OCI-LY1 (cell line): Measurements from ENCODE around the gene TARS1.

Experiments used
- H2AFZ ChIP-seq: fragments of 200-600 bp; sonication (generic), shearing (Covaris generic); 2 replicates; pipeline ENCODE4 v1.6.0; 2014; ENCODE audit warnings: antibody characterized with exemption, mild to moderate bottlenecking, low read length
- H3F3A ChIP-seq: fragments of 200-600 bp; sonication (generic), shearing (Covaris generic); 2 replicates; pipeline ENCODE4 v1.6.0; 2014; ENCODE audit warnings: mild to moderate bottlenecking, antibody characterized with exemption, low read length, moderate library complexity; ENCODE audit not compliant: insufficient read depth
- H3K27ac ChIP-seq: fragments of 200-600 bp; sonication (generic); 2 replicates; pipeline ENCODE4 v1.5.1; 2014; ENCODE audit warnings: low read length, mixed run types, mild to moderate bottlenecking, low read depth; ENCODE audit not compliant: poor library complexity, severe bottlenecking
- H3K27me3 ChIP-seq: fragments of 200-600 bp; sonication (generic); 2 replicates; pipeline ENCODE4 v1.6.0; 2014; ENCODE audit warnings: antibody characterized with exemption, mild to moderate bottlenecking, low read length, moderate library complexity; ENCODE audit not compliant: insufficient read depth
- H3K36me3 ChIP-seq: fragments of 200-600 bp; sonication (generic); 2 replicates; pipeline ENCODE4 v1.6.1; 2014; ENCODE audit warnings: mild to moderate bottlenecking, antibody characterized with exemption, low read length, moderate library complexity, mixed read lengths; ENCODE audit not compliant: insufficient read depth
- H3K4me1 ChIP-seq: fragments of 200-600 bp; sonication (generic); 2 replicates; pipeline ENCODE4 v1.5.1; 2014; ENCODE audit warnings: mild to moderate bottlenecking, low read length, moderate library complexity; ENCODE audit not compliant: insufficient read depth, severe bottlenecking
- H3K4me2 ChIP-seq: fragments of 200-600 bp; sonication (generic), shearing (Covaris generic); 2 replicates; pipeline ENCODE4 v1.6.1; 2014; ENCODE audit warnings: low read length
- H3K4me3 ChIP-seq: fragments of 200-600 bp; sonication (generic); 2 replicates; pipeline ENCODE4 v1.5.1; 2014; ENCODE audit warnings: low read length, low read depth, mild to moderate bottlenecking, mixed read lengths; ENCODE audit not compliant: poor library complexity, severe bottlenecking
- H3K79me2 ChIP-seq: fragments of 200-600 bp; shearing (Covaris generic); 2 replicates; pipeline ENCODE4 v1.6.1; 2016; ENCODE audit warnings: mixed run types, low read length, mixed read lengths; ENCODE audit not compliant: insufficient read depth
- H3K9ac ChIP-seq: fragments of 200-600 bp; sonication (generic), shearing (Covaris generic); 2 replicates; pipeline ENCODE4 v1.6.1; 2014; ENCODE audit warnings: mild to moderate bottlenecking, low read length, mixed read lengths
- H3K9me2 ChIP-seq: fragments of 200-600 bp; sonication (generic), shearing (Covaris generic); 2 replicates; pipeline ENCODE4 v1.6.1; 2014; ENCODE audit warnings: low read depth, mild to moderate bottlenecking, low read length, mixed read lengths
- H3K9me3 ChIP-seq: fragments of 200-600 bp; shearing (Covaris generic); 2 replicates; pipeline ENCODE4 v1.6.1; 2014; ENCODE audit warnings: low read length, mixed read lengths
- H4K20me1 ChIP-seq: fragments of 200-600 bp; sonication (generic), shearing (Covaris generic); 2 replicates; pipeline ENCODE4 v1.6.0; 2016; ENCODE audit warnings: mild to moderate bottlenecking, low read length; ENCODE audit not compliant: insufficient read depth
- EZH2 ChIP-seq: fragments of 200-600 bp; sonication (generic), shearing (Covaris generic); IDR thresholded peaks from 2 replicates; pipeline ENCODE4 v1.8.0; 2017; ENCODE audit warnings: borderline replicate concordance, mixed run types, mild to moderate bottlenecking, antibody characterized with exemption, low read length, moderate library complexity, mixed read lengths
- TF ChIP-seq, protein P1 (sequence below): fragments of 200-600 bp; sonication (generic), shearing (Covaris generic); IDR thresholded peaks from 2 replicates; pipeline ENCODE4 v1.5.1; 2017; ENCODE audit warnings: mild to moderate bottlenecking, antibody characterized with exemption, low read length, moderate library complexity, mixed read lengths

The TARS1 gene

DNA sequence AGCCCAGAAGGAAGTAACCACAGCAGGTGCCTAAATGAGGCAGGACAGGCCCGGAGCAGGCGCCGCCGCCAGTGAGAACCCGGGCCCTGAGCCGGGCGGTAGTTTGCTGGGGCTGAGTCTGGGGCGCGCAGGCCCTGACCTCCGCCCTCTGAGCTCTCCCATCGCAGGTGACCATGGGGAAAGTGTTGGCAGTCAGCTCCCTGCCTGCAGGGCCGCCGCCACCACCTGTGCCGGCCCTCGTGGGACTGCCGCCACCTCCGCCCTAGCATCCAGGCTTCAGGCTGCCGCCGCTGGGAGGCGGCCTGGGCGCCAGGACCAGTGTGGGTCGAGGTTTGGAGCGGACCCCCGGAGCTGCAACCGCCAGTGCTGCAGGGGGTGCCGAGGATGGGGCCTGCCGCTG is 61.1 kb downstream of the TARS1 start:
- Histone ChIP-seq H3K79me2 (no peaks in the 10 kb centered on the region), H3K9me3 (no peaks in the 10 kb centered on the region), H3K27me3 (no peaks in the 10 kb centered on the region), H3F3A (no peaks in the 10 kb centered on the region), H2AFZ (no peak overlapping the region), H3K27ac (no peak overlapping the region), H3K9me2 (no peaks in the 10 kb centered on the region), H3K4me3 (no peak overlapping the region), H3K9ac (no peak overlapping the region), H3K36me3 (no peaks in the 10 kb centered on the region), H3K4me2 (no peak overlapping the region), H4K20me1 (no peaks in the 10 kb centered on the region), H3K4me1 (no peaks in the 10 kb centered on the region)
- no peak for TF ChIP-seq EZH2
- TF ChIP-seq, protein P1, sequence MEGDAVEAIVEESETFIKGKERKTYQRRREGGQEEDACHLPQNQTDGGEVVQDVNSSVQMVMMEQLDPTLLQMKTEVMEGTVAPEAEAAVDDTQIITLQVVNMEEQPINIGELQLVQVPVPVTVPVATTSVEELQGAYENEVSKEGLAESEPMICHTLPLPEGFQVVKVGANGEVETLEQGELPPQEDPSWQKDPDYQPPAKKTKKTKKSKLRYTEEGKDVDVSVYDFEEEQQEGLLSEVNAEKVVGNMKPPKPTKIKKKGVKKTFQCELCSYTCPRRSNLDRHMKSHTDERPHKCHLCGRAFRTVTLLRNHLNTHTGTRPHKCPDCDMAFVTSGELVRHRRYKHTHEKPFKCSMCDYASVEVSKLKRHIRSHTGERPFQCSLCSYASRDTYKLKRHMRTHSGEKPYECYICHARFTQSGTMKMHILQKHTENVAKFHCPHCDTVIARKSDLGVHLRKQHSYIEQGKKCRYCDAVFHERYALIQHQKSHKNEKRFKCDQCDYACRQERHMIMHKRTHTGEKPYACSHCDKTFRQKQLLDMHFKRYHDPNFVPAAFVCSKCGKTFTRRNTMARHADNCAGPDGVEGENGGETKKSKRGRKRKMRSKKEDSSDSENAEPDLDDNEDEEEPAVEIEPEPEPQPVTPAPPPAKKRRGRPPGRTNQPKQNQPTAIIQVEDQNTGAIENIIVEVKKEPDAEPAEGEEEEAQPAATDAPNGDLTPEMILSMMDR, result no peak

GRCh38 chr5:33504570-33504969 is 63.8 kb downstream of the TARS1 start:
- no peaks in the 10 kb centered on the region for H3K9me3 ChIP-seq
- no peak for TF ChIP-seq EZH2
- TF ChIP-seq, protein P1, result no peak
- no peak overlapping the region for H3K27ac ChIP-seq
- no peaks in the 10 kb centered on the region for H3K36me3 ChIP-seq
- H3K4me1 ChIP-seq, result no peaks in the 10 kb centered on the region
- H3K4me3 ChIP-seq, result no peak overlapping the region
- H3F3A ChIP-seq, result no peaks in the 10 kb centered on the region
- H3K9ac ChIP-seq, result no peak overlapping the region
- H4K20me1 ChIP-seq, result no peaks in the 10 kb centered on the region
- no peaks in the 10 kb centered on the region for H3K79me2 ChIP-seq
- H2AFZ ChIP-seq, result no peak overlapping the region
- no peaks in the 10 kb centered on the region for H3K9me2 ChIP-seq
- H3K27me3 ChIP-seq, result no peaks in the 10 kb centered on the region
- H3K4me2 ChIP-seq, result no peak overlapping the region

DNA sequence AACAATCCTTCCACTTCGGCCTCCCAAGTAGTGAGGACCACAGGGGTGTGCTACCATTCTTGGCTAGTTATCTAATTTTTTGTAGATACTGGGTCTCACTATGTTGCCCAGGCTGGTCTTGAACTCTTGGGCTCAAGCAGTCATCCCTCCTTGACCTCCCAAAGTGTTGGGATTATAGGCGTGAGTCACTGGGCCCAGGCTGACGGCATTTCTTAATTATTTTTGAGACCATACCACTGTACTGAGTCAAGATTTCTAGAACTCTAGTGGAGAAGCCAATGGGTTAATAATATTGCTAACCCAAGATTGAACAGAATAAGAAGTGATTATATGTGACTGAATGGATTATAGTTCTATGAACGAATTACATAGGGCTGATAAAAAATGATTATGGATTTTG is 66.7 kb downstream of the TARS1 start:
- Histone ChIP-seq H3K4me3 (no peak overlapping the region), H3K4me1 (no peaks in the 10 kb centered on the region), H3K9ac (no peak overlapping the region), H3K36me3 (no peaks in the 10 kb centered on the region), H3F3A (no peaks in the 10 kb centered on the region), H4K20me1 (no peaks in the 10 kb centered on the region), H3K79me2 (no peaks in the 10 kb centered on the region), H2AFZ (no peak overlapping the region), H3K27ac (no peak overlapping the region), H3K27me3 (no peaks in the 10 kb centered on the region), H3K4me2 (no peak overlapping the region), H3K9me3 (no peaks in the 10 kb centered on the region), H3K9me2 (no peaks in the 10 kb centered on the region)
- no peak for TF ChIP-seq EZH2

GRCh38 chr5:33509036-33509435 is 68.3 kb downstream of the TARS1 start:
- no peak overlapping the region for H3K4me2 ChIP-seq
- no peak for TF ChIP-seq EZH2
- TF ChIP-seq, protein P1, result no peak
- H3K9ac ChIP-seq, result no peak overlapping the region
- no peaks in the 10 kb centered on the region for H3K9me2 ChIP-seq
- H3K9me3 ChIP-seq, result no peaks in the 10 kb centered on the region
- no peak overlapping the region for H3K27ac ChIP-seq
- no peak overlapping the region for H2AFZ ChIP-seq
- H3K79me2 ChIP-seq, result no peaks in the 10 kb centered on the region
- H3K36me3 ChIP-seq, result no peaks in the 10 kb centered on the region
- H4K20me1 ChIP-seq, result no peaks in the 10 kb centered on the region
- no peaks in the 10 kb centered on the region for H3K4me1 ChIP-seq
- no peaks in the 10 kb centered on the region for H3F3A ChIP-seq
- H3K27me3 ChIP-seq, result no peaks in the 10 kb centered on the region
- no peak overlapping the region for H3K4me3 ChIP-seq
